ENCODE results near the gene TMEM115. TPM values are rescaled to one million over a fixed set of nuclear protein-coding genes. Genes with fewer than 3 reads are reported as not detected.

TMEM115 gene
- total RNA-seq, 1 experiment from 2014 or later, result 17.3 TPM

GRCh38 chr3:50390508-50391224 lies 31.3 kb upstream of the TMEM115 start:
- Histone ChIP-seq H3K27ac (ENCODE audit: low read depth, low read length, poor library complexity, severe bottlenecking) (no peak overlapping the region), H3K4me3 (ENCODE audit: low read depth, low read length, poor library complexity, severe bottlenecking) (no peak overlapping the region), H3K9me3 (ENCODE audit: low read depth, low read length, poor library complexity, severe bottlenecking) (no peaks in the 10 kb centered on the region), H3K4me1 (ENCODE audit: insufficient read depth, low read length, poor library complexity, severe bottlenecking) (no peaks in the 10 kb centered on the region), H3K27me3 (replicated peaks; ENCODE audit: insufficient read depth, low read depth, low read length, poor library complexity) (no peaks in the 10 kb centered on the region), H3K36me3 (ENCODE audit: insufficient read depth, low read length, poor library complexity, severe bottlenecking) (no peaks in the 10 kb centered on the region)
- no peak for DNase-seq (ENCODE audit: low spot score)
- BruUV-seq (replicated peaks), result no TSS peak
- intact Hi-C loops (cut with micrococcal nuclease; ENCODE audit: unreplicated experiment), result no loop called here
- POLR2A ChIA-PET (ENCODE audit: low non-redundant PET), result no interaction called here
- CTCF ChIA-PET, result no interaction called here
- TF ChIP-seq CTCF (conservative IDR thresholded peaks at IDR 0.05; ENCODE audit: low read depth, low read length) (no peak), EZH2 (IDR thresholded peaks at IDR 0.05; ENCODE audit: borderline replicate concordance, low read depth, low read length, poor library complexity, severe bottlenecking) (no peak)

- H3K4me1 ChIP-seq (ENCODE audit: insufficient read depth, low read length, poor library complexity, severe bottlenecking), result no peaks in the 10 kb centered on the region
- intact Hi-C loops (cut with micrococcal nuclease; ENCODE audit: unreplicated experiment), result no loop called here
- H3K9me3 ChIP-seq (ENCODE audit: low read depth, low read length, poor library complexity, severe bottlenecking), result no peaks in the 10 kb centered on the region
- no peaks in the 10 kb centered on the region for H3K27me3 ChIP-seq (replicated peaks; ENCODE audit: insufficient read depth, low read depth, low read length, poor library complexity)
- DNase-seq (ENCODE audit: low spot score), result no peak
- H3K36me3 ChIP-seq (ENCODE audit: insufficient read depth, low read length, poor library complexity, severe bottlenecking), result no peaks in the 10 kb centered on the region
- ChIA-PET CTCF (no interaction called here), POLR2A (ENCODE audit: low non-redundant PET) (no interaction called here)
- H3K27ac ChIP-seq (ENCODE audit: low read depth, low read length, poor library complexity, severe bottlenecking), result no peak overlapping the region
- H3K4me3 ChIP-seq (ENCODE audit: low read depth, low read length, poor library complexity, severe bottlenecking), result no peak overlapping the region
- BruUV-seq (replicated peaks), result no TSS peak
- TF ChIP-seq CTCF (conservative IDR thresholded peaks at IDR 0.05; ENCODE audit: low read depth, low read length), result no peak
- no peak for TF ChIP-seq EZH2 (IDR thresholded peaks at IDR 0.05; ENCODE audit: borderline replicate concordance, low read depth, low read length, poor library complexity, severe bottlenecking)
These were observed 30.1 kb upstream of the TMEM115 start for GRCh38 chr3:50389414-50389767.

- intact Hi-C loops (cut with micrococcal nuclease; ENCODE audit: unreplicated experiment), result no loop called here
- H3K9me3 ChIP-seq (ENCODE audit: low read depth, low read length, poor library complexity, severe bottlenecking), result no peaks in the 10 kb centered on the region
- ChIA-PET POLR2A (ENCODE audit: low non-redundant PET) (no interaction called here), CTCF (no interaction called here)
- BruUV-seq (replicated peaks), result no TSS peak
- H3K4me3 ChIP-seq (ENCODE audit: low read depth, low read length, poor library complexity, severe bottlenecking), result no peak overlapping the region
- H3K27ac ChIP-seq (ENCODE audit: low read depth, low read length, poor library complexity, severe bottlenecking), result no peak overlapping the region
- no peaks in the 10 kb centered on the region for H3K36me3 ChIP-seq (ENCODE audit: insufficient read depth, low read length, poor library complexity, severe bottlenecking)
- TF ChIP-seq CTCF (conservative IDR thresholded peaks at IDR 0.05; ENCODE audit: low read depth, low read length) (no peak), EZH2 (IDR thresholded peaks at IDR 0.05; ENCODE audit: borderline replicate concordance, low read depth, low read length, poor library complexity, severe bottlenecking) (no peak)
- no peak for DNase-seq (ENCODE audit: low spot score)
- H3K4me1 ChIP-seq (ENCODE audit: insufficient read depth, low read length, poor library complexity, severe bottlenecking), result no peaks in the 10 kb centered on the region
- no peaks in the 10 kb centered on the region for H3K27me3 ChIP-seq (replicated peaks; ENCODE audit: insufficient read depth, low read depth, low read length, poor library complexity)
These were observed 29.5 kb upstream of the TMEM115 start for GRCh38 chr3:50388720-50389413.
